NCI-H2081 treated with DMSO at 0.1 percent for 48 hours (cell line): ENCODE measurements around the gene PRDM7.
"Not testable (repeated sequence)": the region's sequence is repeated elsewhere in the genome, so short reads cannot be mapped to it uniquely, and the experiment has no call there.

Source experiments
- DNase-seq: peaks from one replicate; lab custom pipeline; 2025; lab: John Stamatoyannopoulos, UW

The PRDM7 gene

DNA sequence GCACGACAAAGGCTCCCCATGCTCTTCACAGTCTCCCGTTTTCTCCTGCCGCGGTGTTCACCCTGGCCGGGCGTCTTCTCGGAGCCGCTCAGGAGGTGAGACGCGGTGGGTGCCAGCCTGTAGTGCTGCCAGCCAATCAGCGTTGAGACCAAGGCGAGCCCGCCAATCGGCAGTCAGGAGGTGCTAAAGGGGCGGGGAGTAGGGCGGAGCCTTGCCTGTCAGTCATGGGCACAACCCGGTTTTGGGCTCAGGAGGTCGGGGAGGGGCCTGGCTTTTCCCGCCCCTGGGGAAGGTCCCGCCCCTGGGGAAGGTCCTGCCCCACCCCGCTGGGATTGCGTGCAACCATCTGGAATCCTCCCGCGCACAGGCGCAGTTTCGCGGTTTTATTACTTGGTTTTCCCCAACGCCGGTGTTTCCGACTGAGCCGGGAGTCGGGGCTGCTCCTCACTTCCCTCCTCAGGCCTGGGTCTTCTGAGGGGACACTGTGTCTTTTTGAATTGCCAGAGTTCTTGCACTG is at the start of gene PRDM7:
PRDM7 (minus strand) TSS at position 92 of the 517 bp plus-strand sequence. CDS start 1,421 bp downstream, outside the sequence.
- DNase-seq: peak; percentile 83

DNA sequence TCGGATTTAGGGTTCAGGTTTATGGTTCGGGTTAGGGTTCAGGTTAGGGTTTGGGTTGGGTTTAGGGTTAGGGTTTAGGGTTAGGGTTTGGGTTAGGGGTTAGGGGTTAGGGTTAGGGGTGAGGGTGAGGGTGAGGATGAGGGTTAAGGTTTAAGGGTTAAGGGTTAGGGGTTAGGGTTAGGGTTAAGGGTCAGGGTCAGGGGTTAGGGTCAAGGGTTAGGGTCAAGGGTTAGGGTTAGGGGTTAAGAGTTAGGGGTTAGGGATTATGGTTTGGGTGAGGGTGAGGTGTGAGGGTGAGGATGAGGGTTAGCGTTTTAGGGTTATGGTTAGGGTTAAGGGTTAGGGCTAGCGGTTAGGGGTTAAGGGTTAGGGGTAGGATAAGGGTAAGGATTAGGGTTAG is 44.7 kb upstream of the PRDM7 start:
- DNase-seq: not testable (repeated sequence)

DNA sequence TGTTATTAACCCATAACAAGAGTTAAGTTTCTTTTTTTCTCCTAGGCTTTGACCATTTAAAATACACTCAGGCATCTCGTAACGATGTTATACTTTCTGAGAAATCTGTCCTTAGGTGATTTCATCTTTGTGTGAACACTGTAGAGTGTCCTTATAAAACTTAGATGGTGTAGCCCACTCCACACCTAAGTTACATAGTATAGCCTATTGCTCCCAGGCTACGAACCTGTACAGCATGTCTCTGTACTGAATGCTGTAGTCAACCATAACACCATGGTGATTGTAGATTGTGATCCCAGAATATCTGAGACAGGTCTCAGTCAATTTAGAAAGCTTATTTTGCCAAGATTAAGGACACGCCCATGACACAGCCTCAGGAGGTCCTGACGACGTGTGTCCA is 30.5 kb upstream of the PRDM7 start:
- not testable (repeated sequence) for DNase-seq

- DNase-seq: not testable (repeated sequence)
Measured at GRCh38 chr16:90107060-90107459, 29.9 kb upstream of the PRDM7 start.

DNA sequence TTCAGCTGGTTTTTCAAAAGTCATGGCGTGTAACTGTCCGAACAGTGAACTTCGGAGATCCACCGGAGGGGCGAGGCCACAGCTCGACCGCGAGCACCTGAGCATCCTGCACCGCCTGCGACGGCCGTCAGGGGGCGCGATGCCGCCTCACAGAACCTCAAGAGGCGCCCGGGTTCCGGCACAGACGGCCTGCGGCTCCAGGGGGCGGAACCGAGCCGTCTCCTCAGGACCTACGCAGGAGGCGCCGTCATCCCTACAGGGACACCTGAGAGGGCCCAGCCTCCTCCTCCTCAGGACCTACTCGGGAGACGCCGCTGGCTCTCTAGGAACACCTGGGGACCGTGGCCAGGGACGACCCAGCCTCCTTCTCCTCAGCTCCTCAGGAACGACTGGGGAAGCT is 29.1 kb upstream of the PRDM7 start:
- DNase-seq: not testable (repeated sequence)

- not testable (repeated sequence) for DNase-seq
Measured at GRCh38 chr16:90104725-90105124, 27.6 kb upstream of the PRDM7 start.

DNA sequence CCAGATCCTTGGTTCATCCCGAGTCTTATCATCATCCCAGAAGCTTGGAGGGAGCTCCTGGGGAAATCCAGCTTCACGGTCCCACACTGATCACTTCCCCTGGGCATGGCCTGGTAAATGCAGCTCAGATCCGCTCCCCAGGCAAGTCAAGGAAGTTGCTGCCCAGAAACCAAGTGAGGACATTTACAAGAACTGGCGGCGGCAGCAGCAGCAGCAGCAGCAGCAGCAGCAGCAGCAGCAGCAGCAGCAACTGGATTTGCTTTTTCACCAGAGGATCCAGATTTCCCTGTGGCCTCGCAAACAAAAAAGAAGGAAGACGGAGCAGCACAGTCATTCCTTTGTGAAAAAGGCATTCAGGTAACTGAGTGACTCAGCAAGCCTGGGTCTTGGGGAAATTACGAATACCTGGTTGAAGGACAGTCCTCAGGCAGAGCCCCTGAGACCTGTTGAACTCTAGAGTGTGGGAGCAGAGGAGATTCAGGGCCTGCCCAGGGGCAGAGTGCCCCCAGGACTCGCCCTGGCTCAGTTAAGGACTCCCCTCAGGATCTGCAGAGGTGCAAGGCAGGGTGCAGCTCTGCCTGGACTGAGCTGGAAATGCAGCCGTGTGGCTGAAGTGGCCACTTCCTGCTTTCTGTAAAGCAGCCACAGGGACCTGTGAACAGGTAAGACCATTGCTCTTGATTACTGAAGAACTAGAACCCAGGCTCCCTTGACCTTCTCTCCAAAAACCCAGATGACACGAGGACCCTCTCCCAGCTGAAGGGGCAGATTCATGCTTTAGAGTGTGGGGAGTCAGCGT is 25.2 kb upstream of the PRDM7 start:
- not testable (repeated sequence) for DNase-seq

GRCh38 chr16:90101332-90101731 is 24.2 kb upstream of the PRDM7 start:
- not testable (repeated sequence) for DNase-seq

GRCh38 chr16:90100790-90101189 is 23.7 kb upstream of the PRDM7 start:
- not testable (repeated sequence) for DNase-seq

DNA sequence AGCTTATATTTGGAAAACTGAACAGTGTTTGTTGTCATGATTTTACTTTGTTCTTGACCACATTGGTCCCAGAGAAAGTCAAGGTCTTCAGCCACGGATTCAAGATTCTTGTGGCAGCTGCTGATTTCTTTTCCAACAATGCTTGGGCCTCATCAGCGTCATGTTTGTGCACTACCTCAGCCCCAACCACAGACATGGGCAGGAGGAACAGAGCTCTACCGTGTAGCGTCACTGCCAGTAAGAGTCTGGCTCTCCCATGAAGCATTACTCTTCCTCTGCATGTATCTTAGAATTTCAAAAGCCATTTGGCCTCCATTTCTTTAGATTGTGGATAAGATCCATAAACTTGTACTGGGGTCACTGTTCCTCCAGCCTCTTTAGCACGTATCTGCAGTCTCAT is 23.1 kb upstream of the PRDM7 start:
- DNase-seq: not testable (repeated sequence)

- not testable (repeated sequence) for DNase-seq
Measured at GRCh38 chr16:90098936-90099335, 21.8 kb upstream of the PRDM7 start.

DNA sequence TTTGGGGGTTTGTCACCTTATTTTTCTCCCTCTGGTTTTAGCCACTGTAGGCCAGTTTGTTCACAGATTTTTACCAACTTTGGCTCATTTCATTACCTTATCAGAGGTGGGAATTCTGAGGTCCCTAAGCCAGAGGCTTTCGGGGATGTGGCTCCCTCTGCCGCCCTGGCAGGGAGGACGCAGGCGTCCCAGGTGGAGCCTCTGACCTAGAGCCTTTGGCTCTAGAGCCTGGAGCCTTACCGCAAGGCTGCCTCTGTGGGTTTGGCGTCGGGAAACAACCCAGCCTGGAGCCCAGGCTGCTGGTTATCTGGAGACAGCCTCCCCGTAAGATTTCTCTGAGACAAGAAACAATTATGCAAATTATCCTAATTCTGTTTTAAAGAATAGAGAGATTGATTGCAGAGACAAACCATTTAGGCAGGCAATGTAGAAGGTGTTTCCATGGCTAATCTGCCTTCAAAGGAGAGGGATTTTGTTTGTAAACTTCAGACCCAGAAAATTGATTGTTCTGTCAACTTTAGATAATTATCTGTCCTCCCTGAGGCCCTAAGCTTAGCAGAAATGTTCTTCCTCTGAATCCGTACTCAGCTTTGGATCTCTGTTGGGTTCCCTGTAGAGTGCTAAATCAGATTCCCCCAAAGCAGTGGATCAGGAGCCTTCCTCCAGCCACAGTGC is 20.0 kb upstream of the PRDM7 start:
- DNase-seq: not testable (repeated sequence)

DNA sequence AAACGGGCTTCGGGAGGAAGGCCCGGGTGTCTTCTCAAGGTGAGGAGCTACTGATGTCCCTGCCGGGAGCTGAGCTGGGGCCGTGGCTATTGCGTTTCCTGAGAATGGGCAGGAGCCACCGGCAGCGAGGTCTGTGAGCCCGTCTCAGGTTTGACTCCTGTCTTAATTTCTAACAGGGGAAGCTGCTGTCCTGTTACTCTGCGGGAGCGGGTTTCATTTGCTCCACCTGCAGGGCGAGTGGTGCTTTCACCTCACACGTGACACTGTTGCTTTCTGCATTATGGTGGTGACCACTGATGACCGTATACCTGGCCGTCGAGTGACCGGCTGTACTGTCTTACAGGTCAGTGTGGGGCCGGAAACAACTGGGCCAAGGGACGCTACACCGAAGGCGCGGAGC is 17.7 kb upstream of the PRDM7 start:
- not testable (repeated sequence) for DNase-seq

GRCh38 chr16:90094296-90094695 is 17.2 kb upstream of the PRDM7 start:
- not testable (repeated sequence) for DNase-seq

- DNase-seq: not testable (repeated sequence)
Measured at GRCh38 chr16:90093799-90094198, 16.7 kb upstream of the PRDM7 start.

DNA sequence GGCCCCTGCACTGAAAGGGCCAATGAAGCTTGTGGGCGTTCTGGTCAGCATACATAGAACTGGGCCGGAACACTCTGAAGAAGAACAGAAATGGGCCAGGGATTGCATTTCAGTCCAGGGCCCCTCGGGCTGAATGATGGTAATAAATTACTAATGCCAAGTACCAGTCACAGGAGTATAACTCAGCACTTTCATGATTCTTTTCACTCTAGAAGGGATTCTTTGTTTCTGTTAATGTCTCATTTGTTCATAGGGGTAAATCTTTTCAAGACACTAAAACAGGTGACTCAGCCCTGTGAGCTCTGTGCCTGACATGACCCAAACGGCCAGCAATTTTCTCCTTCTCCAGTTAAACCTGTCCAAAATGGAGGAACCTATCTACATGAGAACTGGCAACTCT is 15.7 kb upstream of the PRDM7 start:
- DNase-seq: not testable (repeated sequence)

- no peak for DNase-seq
Measured at GRCh38 chr16:90084215-90084950, 7.3 kb upstream of the PRDM7 start.

DNA sequence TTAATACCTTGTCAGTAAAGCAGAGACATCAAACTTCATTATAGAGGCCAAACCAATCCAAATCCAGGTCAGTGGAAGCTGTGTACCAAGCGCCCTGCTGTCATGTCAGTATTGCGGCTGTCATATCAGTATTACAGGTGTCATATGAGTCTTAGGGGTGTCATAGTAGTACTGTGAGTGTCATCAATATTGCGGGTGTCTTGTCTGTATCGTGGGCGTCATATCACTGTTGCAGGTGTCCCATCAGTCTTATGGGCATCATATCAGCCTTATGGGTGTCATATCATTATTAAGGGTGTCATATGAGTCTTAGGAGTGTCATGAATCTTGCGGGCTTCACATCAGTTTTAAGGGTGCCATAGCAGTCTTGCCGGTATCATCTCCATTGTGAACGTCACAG is 6.0 kb upstream of the PRDM7 start:
- no peak for DNase-seq

DNA sequence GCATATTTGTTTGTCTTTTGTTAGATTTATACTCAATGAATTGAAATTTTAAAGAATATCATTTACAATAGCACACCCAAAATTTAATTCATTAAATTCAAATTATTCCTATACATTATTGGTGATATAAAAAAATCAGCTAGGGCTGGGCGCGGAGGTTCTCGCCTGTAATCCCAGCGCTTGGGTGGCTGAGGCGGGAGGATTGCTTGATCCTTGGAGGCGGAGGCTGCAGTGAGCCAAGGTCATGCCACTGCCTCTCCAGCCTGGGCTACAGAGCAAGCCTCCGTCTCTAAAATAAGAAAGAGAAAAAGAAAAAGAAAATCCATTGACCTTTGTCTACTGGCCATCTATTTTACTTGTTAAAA is 4.5 kb upstream of the PRDM7 start:
- DNase-seq: no peak

GRCh38 chr16:90078579-90078895 is 1.4 kb upstream of the PRDM7 start:
- no peak for DNase-seq

- no peak for DNase-seq
Measured at GRCh38 chr16:90077757-90078578, 837 bp upstream of the PRDM7 start.
